ENCODE data around the gene FBXO31. TPM values are rescaled to one million over a fixed set of nuclear protein-coding genes. Genes with fewer than 3 reads are reported as not detected.
A peak's percentile ranks its signal among the peaks of the same experiment; 100 is the strongest.

FBXO31 gene
- total RNA-seq, 2 donors from 2014 or later, result 18.6 to 22.1 TPM

DNA sequence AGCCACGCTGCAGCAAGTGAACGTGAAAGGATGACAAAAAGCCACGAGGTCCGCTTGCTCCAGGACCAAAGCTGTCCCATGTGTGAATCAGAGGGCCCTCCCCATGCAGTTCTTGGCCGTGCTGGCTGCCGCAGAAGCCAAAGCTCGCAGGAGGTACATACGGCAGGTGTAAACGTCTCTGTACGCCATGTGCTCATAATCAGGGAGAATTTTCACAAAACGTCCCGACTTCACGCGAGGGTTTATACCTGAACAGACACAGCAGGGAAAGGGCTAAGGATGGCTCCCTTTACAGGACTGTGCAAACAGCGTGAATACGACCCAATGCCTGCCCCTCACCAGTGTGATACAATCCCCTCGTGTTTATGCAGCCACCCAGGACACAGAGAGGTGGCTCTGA, 25.3 kb downstream of the FBXO31 start:
- no peaks in the 10 kb centered on the region for H3K9me3 ChIP-seq (ENCODE audit: control insufficient read depth, low read length)
- Mint-ChIP-seq H3K4me1 (no peaks in the 10 kb centered on the region), H3K9me3 (no peaks in the 10 kb centered on the region), H3K4me3 (no peak overlapping the region), H3K27ac (no peak overlapping the region), H3K27me3 (ENCODE audit: insufficient read depth) (no peaks in the 10 kb centered on the region), H3K36me3 (ENCODE audit: low read depth) (peaks cover 34% of the 10 kb centered on the region)
- TF ChIP-seq, protein P1, sequence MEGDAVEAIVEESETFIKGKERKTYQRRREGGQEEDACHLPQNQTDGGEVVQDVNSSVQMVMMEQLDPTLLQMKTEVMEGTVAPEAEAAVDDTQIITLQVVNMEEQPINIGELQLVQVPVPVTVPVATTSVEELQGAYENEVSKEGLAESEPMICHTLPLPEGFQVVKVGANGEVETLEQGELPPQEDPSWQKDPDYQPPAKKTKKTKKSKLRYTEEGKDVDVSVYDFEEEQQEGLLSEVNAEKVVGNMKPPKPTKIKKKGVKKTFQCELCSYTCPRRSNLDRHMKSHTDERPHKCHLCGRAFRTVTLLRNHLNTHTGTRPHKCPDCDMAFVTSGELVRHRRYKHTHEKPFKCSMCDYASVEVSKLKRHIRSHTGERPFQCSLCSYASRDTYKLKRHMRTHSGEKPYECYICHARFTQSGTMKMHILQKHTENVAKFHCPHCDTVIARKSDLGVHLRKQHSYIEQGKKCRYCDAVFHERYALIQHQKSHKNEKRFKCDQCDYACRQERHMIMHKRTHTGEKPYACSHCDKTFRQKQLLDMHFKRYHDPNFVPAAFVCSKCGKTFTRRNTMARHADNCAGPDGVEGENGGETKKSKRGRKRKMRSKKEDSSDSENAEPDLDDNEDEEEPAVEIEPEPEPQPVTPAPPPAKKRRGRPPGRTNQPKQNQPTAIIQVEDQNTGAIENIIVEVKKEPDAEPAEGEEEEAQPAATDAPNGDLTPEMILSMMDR (conservative IDR thresholded peaks at IDR 0.05), result no peak
- WGBS, 2 experiments (ENCODE audit: insufficient coverage in 1 of 2, insufficient read length in 1 of 2), result 93 to 97% methylated on average over 15 to 17 of the region's 17 CpGs
- peaks cover 36% of the 10 kb centered on the region for H3K36me3 ChIP-seq (ENCODE audit: control insufficient read depth, insufficient read depth, low read length)
- H3K9ac ChIP-seq (ENCODE audit: extremely low read depth, low read length, poor library complexity, severe bottlenecking), result no peak overlapping the region
- H3K27ac ChIP-seq (ENCODE audit: low read depth, low read length), result no peak overlapping the region
- no peak for DNase-seq
- no peak overlapping the region for H3K4me3 ChIP-seq (ENCODE audit: low read length)
- no peaks in the 10 kb centered on the region for H3K27me3 ChIP-seq (ENCODE audit: control insufficient read depth, insufficient read depth, low read length, poor library complexity, severe bottlenecking)
- no peaks in the 10 kb centered on the region for H3K4me1 ChIP-seq (ENCODE audit: control insufficient read depth, insufficient read depth, low read length)

DNA sequence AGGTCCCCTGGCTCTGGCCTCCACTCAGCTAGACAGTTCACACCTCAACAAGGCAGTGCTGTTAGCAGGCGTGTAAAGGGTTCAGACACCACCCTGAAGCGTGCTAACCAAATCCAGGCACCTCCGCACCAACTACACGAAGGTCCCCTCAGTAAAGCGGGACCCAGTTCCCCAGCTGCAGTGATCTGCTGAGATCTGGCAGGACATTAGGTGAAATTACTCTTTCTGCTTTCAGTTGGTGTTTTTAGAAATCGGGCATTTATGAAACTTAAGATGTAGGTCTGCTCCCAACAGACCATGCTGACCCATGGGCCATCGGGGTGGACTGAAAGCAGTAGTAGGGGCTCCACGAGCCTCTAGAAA, 27.1 kb downstream of the FBXO31 start:
- Histone ChIP-seq H3K27ac (ENCODE audit: low read depth, low read length) (no peak overlapping the region), H3K36me3 (ENCODE audit: control insufficient read depth, insufficient read depth, low read length) (peaks cover 26% of the 10 kb centered on the region), H3K27me3 (ENCODE audit: control insufficient read depth, insufficient read depth, low read length, poor library complexity, severe bottlenecking) (no peaks in the 10 kb centered on the region), H3K9ac (ENCODE audit: extremely low read depth, low read length, poor library complexity, severe bottlenecking) (no peak overlapping the region), H3K4me1 (ENCODE audit: control insufficient read depth, insufficient read depth, low read length) (no peaks in the 10 kb centered on the region), H3K9me3 (ENCODE audit: control insufficient read depth, low read length) (no peaks in the 10 kb centered on the region), H3K4me3 (ENCODE audit: low read length) (no peak overlapping the region)
- no peaks in the 10 kb centered on the region for H3K9me3 Mint-ChIP-seq
- 96% methylated on average over 8 of the region's 8 CpGs for WGBS, 2 experiments (ENCODE audit: insufficient coverage in 1 of 2, insufficient read length in 1 of 2)
- H3K27me3 Mint-ChIP-seq (ENCODE audit: insufficient read depth), result no peaks in the 10 kb centered on the region
- DNase-seq, result no peak
- peaks cover 33% of the 10 kb centered on the region for H3K36me3 Mint-ChIP-seq (ENCODE audit: low read depth)
- TF ChIP-seq, protein P1 (conservative IDR thresholded peaks at IDR 0.05), result no peak
- no peak overlapping the region for H3K4me3 Mint-ChIP-seq
- no peaks in the 10 kb centered on the region for H3K4me1 Mint-ChIP-seq
- peak overlapping the region; percentile 17 for H3K27ac Mint-ChIP-seq

DNA sequence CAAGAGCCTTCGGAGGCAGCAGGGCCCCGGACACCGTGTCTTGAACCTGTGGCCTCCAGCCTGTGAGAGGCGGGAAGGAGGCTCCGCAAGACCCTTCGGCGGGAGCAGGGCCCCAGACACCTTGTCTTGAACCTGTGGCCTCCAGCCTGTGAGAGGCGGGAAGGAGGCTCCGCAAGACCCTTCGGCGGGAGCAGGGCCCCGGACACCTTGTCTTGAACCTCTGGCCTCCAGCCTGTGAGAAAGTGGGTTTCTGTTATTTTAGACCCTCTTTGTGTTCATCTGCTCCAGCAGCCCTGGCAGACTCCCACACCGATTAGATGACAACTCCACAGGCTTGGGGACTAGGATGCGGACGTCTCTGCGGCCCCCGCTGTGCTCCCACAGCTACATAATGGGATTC, 30.0 kb downstream of the FBXO31 start:
- H3K36me3 Mint-ChIP-seq (ENCODE audit: low read depth), result peaks cover 23% of the 10 kb centered on the region
- Histone ChIP-seq H3K4me3 (ENCODE audit: low read length) (no peak overlapping the region), H3K36me3 (ENCODE audit: control insufficient read depth, insufficient read depth, low read length) (peaks cover 11% of the 10 kb centered on the region), H3K27ac (ENCODE audit: low read depth, low read length) (no peak overlapping the region), H3K27me3 (ENCODE audit: control insufficient read depth, insufficient read depth, low read length, poor library complexity, severe bottlenecking) (no peaks in the 10 kb centered on the region), H3K9ac (ENCODE audit: extremely low read depth, low read length, poor library complexity, severe bottlenecking) (no peak overlapping the region), H3K9me3 (ENCODE audit: control insufficient read depth, low read length) (no peaks in the 10 kb centered on the region), H3K4me1 (ENCODE audit: control insufficient read depth, insufficient read depth, low read length) (no peaks in the 10 kb centered on the region)
- no peak overlapping the region for H3K4me3 Mint-ChIP-seq
- H3K4me1 Mint-ChIP-seq, result no peaks in the 10 kb centered on the region
- peak overlapping the region; percentile 64 for H3K27ac Mint-ChIP-seq
- TF ChIP-seq, protein P1 (conservative IDR thresholded peaks at IDR 0.05), result no peak
- WGBS, 2 experiments (ENCODE audit: insufficient coverage in 1 of 2, insufficient read length in 1 of 2), result 94% methylated on average over 5 to 17 of the region's 17 CpGs
- DNase-seq, result no peak
- H3K9me3 Mint-ChIP-seq, result no peaks in the 10 kb centered on the region
- H3K27me3 Mint-ChIP-seq (ENCODE audit: insufficient read depth), result no peaks in the 10 kb centered on the region

Measured in endodermal cell (in vitro differentiated cells).